Fibroblast of lung (primary cell): ENCODE results near the gene TBC1D22B. TPM values are rescaled to one million over a fixed set of nuclear protein-coding genes. Genes with fewer than 3 reads are reported as not detected.

Experiments
- DNase-seq, 2 donors: peaks; one replicate each; pipeline versions ENCODE4 v3.0.0 to v3.0.0-alpha.2; 2010; ENCODE audit warnings: low read depth in 2 of 2
- H2AFZ ChIP-seq: 2 replicates; pipeline ENCODE4 v1.5.1; 2012; ENCODE audit warnings: low read length, control low read depth, inconsistent platforms
- H3K27ac ChIP-seq: 2 replicates; pipeline ENCODE4 v1.5.1; 2011; ENCODE audit warnings: low read length, control low read depth; ENCODE audit not compliant: insufficient read depth
- H3K27me3 ChIP-seq: 2 replicates; pipeline ENCODE4 v1.5.1; 2011; ENCODE audit warnings: mild to moderate bottlenecking, low read length; ENCODE audit not compliant: control insufficient read depth, insufficient read depth
- H3K36me3 ChIP-seq: 2 replicates; pipeline ENCODE4 v1.5.1; 2011; ENCODE audit warnings: low read length; ENCODE audit not compliant: control insufficient read depth, insufficient read depth
- H3K4me1 ChIP-seq: 2 replicates; pipeline ENCODE4 v1.5.1; 2011; ENCODE audit warnings: low read length; ENCODE audit not compliant: control insufficient read depth, insufficient read depth; ENCODE audit errors: extremely low read depth
- H3K4me2 ChIP-seq: 2 replicates; pipeline ENCODE4 v1.5.1; 2011; ENCODE audit warnings: low read length, control low read depth; ENCODE audit not compliant: insufficient read depth; ENCODE audit errors: extremely low read depth
- H3K4me3 ChIP-seq, 4 experiments: fragments of 200-600 bp in 1 of 4; sonication (generic) in 1 of 4; replicated peaks in 1 of 4; 2 replicates each; pipeline ENCODE4 v1.5.1; 2011 to 2016; ENCODE audit warnings: low read length in 4 of 4, low read depth in 3 of 4, mild to moderate bottlenecking in 3 of 4, control low read depth in 2 of 4, inconsistent platforms in 1 of 4, mixed read lengths in 1 of 4; ENCODE audit not compliant: insufficient read depth in 1 of 4; ENCODE audit errors: control extremely low read depth in 1 of 4
- H3K79me2 ChIP-seq: 2 replicates; pipeline ENCODE4 v1.5.1; 2012; ENCODE audit warnings: mild to moderate bottlenecking, low read length, inconsistent platforms; ENCODE audit not compliant: control insufficient read depth, insufficient read depth
- H3K9ac ChIP-seq: 2 replicates; pipeline ENCODE4 v1.5.1; 2011; ENCODE audit warnings: mild to moderate bottlenecking, low read length, control low read depth; ENCODE audit not compliant: insufficient read depth
- H3K9me3 ChIP-seq: 2 replicates; pipeline ENCODE4 v1.5.1; 2012; ENCODE audit warnings: low read depth, low read length; ENCODE audit not compliant: control insufficient read depth, insufficient read depth
- H4K20me1 ChIP-seq: 2 replicates; pipeline ENCODE4 v1.5.1; 2011; ENCODE audit warnings: low read length; ENCODE audit not compliant: control insufficient read depth, insufficient read depth; ENCODE audit errors: extremely low read depth
- CTCF ChIP-seq, 2 donors: IDR thresholded peaks in 1 of 2; conservative IDR thresholded peaks in 1 of 2; 1 replicate in 1 of 2; 2 replicates in 1 of 2; pipeline ENCODE4 v1.5.1; 2011 to 2012; ENCODE audit warnings: low read length in 2 of 2, control low read depth in 1 of 2, inconsistent platforms in 1 of 2, low read depth in 1 of 2, mild to moderate bottlenecking in 1 of 2
- EZH2 ChIP-seq: IDR thresholded peaks from 2 replicates; pipeline ENCODE4 v1.5.1; 2012; ENCODE audit warnings: low read length, control low read depth, mild to moderate bottlenecking; ENCODE audit errors: missing control alignments
- polyA plus RNA-seq, 2 donors: library from polyadenylated mRNA; depleted of rRNA in 1 of 2; stranded (reverse) in 1 of 2; unstranded in 1 of 2; fragments of >200 nt; gene quantifications; 2 replicates each; pipeline ENCODE4 v1.2.1, GENCODE V29; 2011 to 2012; ENCODE audit warnings: missing spikeins in 1 of 2
- total RNA-seq: library from RNA; depleted of rRNA; stranded (reverse); fragments of >200 nt; gene quantifications from 2 replicates; pipeline ENCODE4 v1.2.1, GENCODE V29; 2014

The TBC1D22B gene
- total and polyA plus RNA-seq, 2 donors (not counting 1 experiment from before 2014, with no cell fraction given) = 6.3 to 9.7 TPM

GRCh38 chr6:37261198-37261597 is 3.6 kb downstream of the TBC1D22B start:
- no peaks in the 10 kb centered on the region for H3K36me3 ChIP-seq
- H3K4me3 ChIP-seq = no peak overlapping the region
- DNase-seq = no peak
- no peak overlapping the region for H3K27ac ChIP-seq
- H3K79me2 ChIP-seq = peaks cover 6% of the 10 kb centered on the region
- H3K4me2 ChIP-seq = no peak overlapping the region
- H3K9me3 ChIP-seq = no peaks in the 10 kb centered on the region
- H3K27me3 ChIP-seq = no peaks in the 10 kb centered on the region
- no peak overlapping the region for H2AFZ ChIP-seq
- TF ChIP-seq EZH2 = no peak
- no peak for TF ChIP-seq CTCF (conservative IDR thresholded peaks at IDR 0.05 in 1 of 2, IDR thresholded peaks at IDR 0.05 in 1 of 2; ENCODE audit: low read depth in 1 of 2, low read length in 2 of 2)
- H4K20me1 ChIP-seq = no peaks in the 10 kb centered on the region
- no peak overlapping the region for H3K9ac ChIP-seq
- peaks cover 5% of the 10 kb centered on the region for H3K4me1 ChIP-seq

GRCh38 chr6:37262446-37263026 is 5.0 kb downstream of the TBC1D22B start:
- Histone ChIP-seq H3K79me2 (peaks cover 6% of the 10 kb centered on the region), H4K20me1 (no peaks in the 10 kb centered on the region), H3K27me3 (no peaks in the 10 kb centered on the region), H3K27ac (no peak overlapping the region), H3K4me2 (no peak overlapping the region), H3K9me3 (no peaks in the 10 kb centered on the region), H3K36me3 (no peaks in the 10 kb centered on the region), H3K9ac (no peak overlapping the region), H3K4me1 (peaks cover 3% of the 10 kb centered on the region), H2AFZ (no peak overlapping the region), H3K4me3 (no peak overlapping the region)
- no peak for DNase-seq
- TF ChIP-seq EZH2 (no peak), CTCF (conservative IDR thresholded peaks at IDR 0.05 in 1 of 2, IDR thresholded peaks at IDR 0.05 in 1 of 2; ENCODE audit: low read depth in 1 of 2, low read length in 2 of 2) (no peak)

- Histone ChIP-seq H2AFZ (no peak overlapping the region), H3K4me3 (no peak overlapping the region), H3K9ac (no peak overlapping the region), H3K4me2 (no peak overlapping the region), H3K27ac (no peak overlapping the region), H3K9me3 (no peaks in the 10 kb centered on the region), H3K27me3 (no peaks in the 10 kb centered on the region), H3K36me3 (no peaks in the 10 kb centered on the region), H4K20me1 (no peaks in the 10 kb centered on the region), H3K79me2 (no peaks in the 10 kb centered on the region), H3K4me1 (no peaks in the 10 kb centered on the region)
- TF ChIP-seq CTCF (conservative IDR thresholded peaks at IDR 0.05 in 1 of 2, IDR thresholded peaks at IDR 0.05 in 1 of 2; ENCODE audit: low read depth in 1 of 2, low read length in 2 of 2) = no peak
- no peak for TF ChIP-seq EZH2
- DNase-seq = peak in 1 of 2 donors; percentile 26
Measured at GRCh38 chr6:37265001-37265400, 7.4 kb downstream of the TBC1D22B start.
